Measurements from ENCODE around the gene CPSF4L. TPM values are rescaled to one million over a fixed set of nuclear protein-coding genes. Genes with fewer than 3 reads are reported as not detected.

CPSF4L gene
- total and polyA plus RNA-seq, 2 donors from 2014 or later, result not detected

DNA sequence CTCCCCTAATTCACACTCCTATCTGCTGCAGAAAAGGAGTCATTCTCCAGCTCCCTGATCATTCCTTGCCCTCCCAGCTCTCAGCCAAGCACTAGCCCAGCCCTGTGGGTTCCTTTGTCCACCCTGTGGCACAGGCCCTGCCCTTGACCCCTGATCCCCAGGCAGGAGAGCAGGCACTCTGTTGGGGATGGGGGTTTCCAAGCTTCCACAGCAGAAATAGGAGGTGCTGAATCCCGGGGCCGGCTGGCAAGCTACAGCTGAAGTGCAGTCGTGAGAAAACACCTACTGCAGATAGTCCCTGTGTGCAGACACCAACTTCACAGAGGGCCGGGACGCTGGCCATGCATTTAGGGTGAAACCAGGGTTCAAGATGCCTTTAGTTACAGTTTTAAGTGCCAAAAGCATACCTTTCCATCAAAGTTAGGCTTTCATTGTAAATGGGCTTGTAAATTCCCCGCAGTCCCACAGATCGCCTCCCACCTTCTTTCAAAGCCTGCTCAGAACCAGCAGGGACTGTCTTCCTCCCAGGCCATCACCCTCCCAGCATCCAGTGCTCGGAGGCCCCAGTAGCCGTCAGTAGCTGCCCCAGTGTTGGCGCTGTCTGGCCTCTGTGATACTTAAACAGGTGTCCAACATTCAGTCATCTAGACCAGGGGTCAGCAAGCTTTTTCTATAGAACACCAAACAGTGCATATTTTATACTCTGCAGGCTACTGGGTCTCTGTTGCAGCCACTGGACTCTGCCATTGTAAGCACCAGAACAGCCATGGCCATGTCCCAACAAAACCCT is 10.6 kb downstream of the CPSF4L start:
- Histone ChIP-seq H3K27me3 (ENCODE audit: control insufficient read depth, insufficient read depth, low read length) (no peaks in the 10 kb centered on the region), H3K4me3 (ENCODE audit: low read length in 3 of 3) (no peak overlapping the region), H3K4me1 (ENCODE audit: control insufficient read depth in 2 of 3, insufficient read depth in 2 of 3, low read depth in 1 of 3, low read length in 3 of 3) (no peaks in the 10 kb centered on the region), H3K27ac (ENCODE audit: low read depth in 2 of 2, low read length in 2 of 2) (no peak overlapping the region), H3K9me3 (ENCODE audit: control insufficient read depth in 2 of 3, insufficient read depth in 1 of 3, low read length in 3 of 3) (no peaks in the 10 kb centered on the region), H3K9ac (ENCODE audit: low read length in 3 of 3) (no peak overlapping the region), H3K36me3 (ENCODE audit: control insufficient read depth in 2 of 3, insufficient read depth in 3 of 3, low read length in 3 of 3) (peaks cover 0 to 2% (median 0%) of the 10 kb centered on the region in 3 donors)
- DNase-seq (no peak), FAIRE-seq (no peak)
- intact Hi-C loops (cut with DNase I), result loop anchor here (5.0 kb wide), 1 partner anchor 121 kb away; no protein-coding TSS in a partner anchor
- TF ChIP-seq, protein P1, sequence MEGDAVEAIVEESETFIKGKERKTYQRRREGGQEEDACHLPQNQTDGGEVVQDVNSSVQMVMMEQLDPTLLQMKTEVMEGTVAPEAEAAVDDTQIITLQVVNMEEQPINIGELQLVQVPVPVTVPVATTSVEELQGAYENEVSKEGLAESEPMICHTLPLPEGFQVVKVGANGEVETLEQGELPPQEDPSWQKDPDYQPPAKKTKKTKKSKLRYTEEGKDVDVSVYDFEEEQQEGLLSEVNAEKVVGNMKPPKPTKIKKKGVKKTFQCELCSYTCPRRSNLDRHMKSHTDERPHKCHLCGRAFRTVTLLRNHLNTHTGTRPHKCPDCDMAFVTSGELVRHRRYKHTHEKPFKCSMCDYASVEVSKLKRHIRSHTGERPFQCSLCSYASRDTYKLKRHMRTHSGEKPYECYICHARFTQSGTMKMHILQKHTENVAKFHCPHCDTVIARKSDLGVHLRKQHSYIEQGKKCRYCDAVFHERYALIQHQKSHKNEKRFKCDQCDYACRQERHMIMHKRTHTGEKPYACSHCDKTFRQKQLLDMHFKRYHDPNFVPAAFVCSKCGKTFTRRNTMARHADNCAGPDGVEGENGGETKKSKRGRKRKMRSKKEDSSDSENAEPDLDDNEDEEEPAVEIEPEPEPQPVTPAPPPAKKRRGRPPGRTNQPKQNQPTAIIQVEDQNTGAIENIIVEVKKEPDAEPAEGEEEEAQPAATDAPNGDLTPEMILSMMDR (IDR thresholded peaks at IDR 0.05; ENCODE audit: borderline replicate concordance, extremely low read depth, insufficient read depth), result no peak

DNA sequence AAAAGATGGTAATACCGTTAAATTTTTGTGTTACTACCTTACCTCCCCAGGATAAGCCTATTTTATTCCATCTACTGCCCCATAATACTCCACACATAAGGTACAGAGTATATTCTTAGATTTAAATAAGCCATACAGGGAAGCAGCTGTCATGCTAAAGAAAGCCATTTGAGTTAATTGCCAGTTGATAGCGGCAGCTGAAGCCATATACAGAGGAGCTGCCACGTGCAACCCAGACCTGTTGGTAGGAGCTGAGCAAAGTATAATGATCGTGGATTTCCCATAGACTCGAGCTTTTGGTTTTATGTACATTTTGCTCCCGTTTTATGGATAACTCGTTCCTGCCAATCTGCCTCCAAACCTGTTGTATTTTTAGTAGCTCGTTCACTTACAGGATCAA is 12.0 kb downstream of the CPSF4L start:
- Histone ChIP-seq H3K27me3 (ENCODE audit: control insufficient read depth, insufficient read depth, low read length) (no peaks in the 10 kb centered on the region), H3K27ac (ENCODE audit: low read depth in 2 of 2, low read length in 2 of 2) (no peak overlapping the region), H3K36me3 (ENCODE audit: control insufficient read depth in 2 of 3, insufficient read depth in 3 of 3, low read length in 3 of 3) (peaks cover 0 to 2% (median 0%) of the 10 kb centered on the region in 3 donors), H3K4me1 (ENCODE audit: control insufficient read depth in 2 of 3, insufficient read depth in 2 of 3, low read depth in 1 of 3, low read length in 3 of 3) (no peaks in the 10 kb centered on the region), H3K9me3 (ENCODE audit: control insufficient read depth in 2 of 3, insufficient read depth in 1 of 3, low read length in 3 of 3) (no peaks in the 10 kb centered on the region), H3K4me3 (ENCODE audit: low read length in 3 of 3) (no peak overlapping the region), H3K9ac (ENCODE audit: low read length in 3 of 3) (no peak overlapping the region)
- DNase-seq, result no peak
- TF ChIP-seq, protein P1 (IDR thresholded peaks at IDR 0.05; ENCODE audit: borderline replicate concordance, extremely low read depth, insufficient read depth), result no peak
- intact Hi-C loops (cut with DNase I), result loop anchor here (5.0 to 10.0 kb wide), 2 partner anchors 55 to 123 kb away; partner anchors contain the start of gene COG1
- no peak for FAIRE-seq

DNA sequence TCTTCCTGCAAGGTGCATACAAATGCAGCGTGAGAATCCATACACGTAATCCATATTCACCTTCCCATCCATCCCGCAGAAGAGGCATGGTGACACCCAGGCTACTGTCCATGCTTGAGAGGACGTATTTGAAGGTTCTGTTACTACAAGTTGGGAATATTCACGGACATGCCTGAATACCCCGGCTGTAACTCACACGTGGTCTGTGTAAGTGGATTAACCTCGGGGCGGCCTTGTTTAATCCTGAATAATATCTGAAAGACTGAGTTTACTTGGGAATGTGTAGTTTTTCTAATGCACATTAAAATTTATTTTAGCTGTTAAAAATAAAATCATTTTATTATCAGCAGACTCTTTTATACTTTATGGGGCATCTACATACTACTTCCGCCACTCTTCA is 13.1 kb downstream of the CPSF4L start:
- TF ChIP-seq, protein P1 (IDR thresholded peaks at IDR 0.05; ENCODE audit: borderline replicate concordance, extremely low read depth, insufficient read depth), result no peak
- DNase-seq (no peak), FAIRE-seq (no peak)
- peaks cover 0 to 2% (median 0%) of the 10 kb centered on the region in 3 donors for H3K36me3 ChIP-seq (ENCODE audit: control insufficient read depth in 2 of 3, insufficient read depth in 3 of 3, low read length in 3 of 3)
- no peaks in the 10 kb centered on the region for H3K4me1 ChIP-seq (ENCODE audit: control insufficient read depth in 2 of 3, insufficient read depth in 2 of 3, low read depth in 1 of 3, low read length in 3 of 3)
- intact Hi-C loops (cut with DNase I), result loop anchor here (10.0 kb wide), 1 partner anchor 54 kb away; the partner anchor contains the start of gene COG1
- H3K9me3 ChIP-seq (ENCODE audit: control insufficient read depth in 2 of 3, insufficient read depth in 1 of 3, low read length in 3 of 3), result no peaks in the 10 kb centered on the region
- H3K9ac ChIP-seq (ENCODE audit: low read length in 3 of 3), result no peak overlapping the region
- no peak overlapping the region for H3K27ac ChIP-seq (ENCODE audit: low read depth in 2 of 2, low read length in 2 of 2)
- H3K4me3 ChIP-seq (ENCODE audit: low read length in 3 of 3), result no peak overlapping the region
- no peaks in the 10 kb centered on the region for H3K27me3 ChIP-seq (ENCODE audit: control insufficient read depth, insufficient read depth, low read length)
